HG02571 (cell line): ENCODE results near the gene EMID1.
"Not testable (repeated sequence)": the region's sequence is repeated elsewhere in the genome, so short reads cannot be mapped to it uniquely, and the experiment has no call there.

Source experiments
- ATAC-seq: cut with Tn5 transposase; IDR thresholded peaks from one replicate; pipeline ENCODE4 v1.9.1; 2021; ENCODE audit warnings: mild to moderate bottlenecking, moderate library complexity; ENCODE audit not compliant: unreplicated experiment

Gene EMID1

GRCh38 chr22:29230972-29231875 is 25.5 kb downstream of the EMID1 start:
- ATAC-seq = no peak

DNA sequence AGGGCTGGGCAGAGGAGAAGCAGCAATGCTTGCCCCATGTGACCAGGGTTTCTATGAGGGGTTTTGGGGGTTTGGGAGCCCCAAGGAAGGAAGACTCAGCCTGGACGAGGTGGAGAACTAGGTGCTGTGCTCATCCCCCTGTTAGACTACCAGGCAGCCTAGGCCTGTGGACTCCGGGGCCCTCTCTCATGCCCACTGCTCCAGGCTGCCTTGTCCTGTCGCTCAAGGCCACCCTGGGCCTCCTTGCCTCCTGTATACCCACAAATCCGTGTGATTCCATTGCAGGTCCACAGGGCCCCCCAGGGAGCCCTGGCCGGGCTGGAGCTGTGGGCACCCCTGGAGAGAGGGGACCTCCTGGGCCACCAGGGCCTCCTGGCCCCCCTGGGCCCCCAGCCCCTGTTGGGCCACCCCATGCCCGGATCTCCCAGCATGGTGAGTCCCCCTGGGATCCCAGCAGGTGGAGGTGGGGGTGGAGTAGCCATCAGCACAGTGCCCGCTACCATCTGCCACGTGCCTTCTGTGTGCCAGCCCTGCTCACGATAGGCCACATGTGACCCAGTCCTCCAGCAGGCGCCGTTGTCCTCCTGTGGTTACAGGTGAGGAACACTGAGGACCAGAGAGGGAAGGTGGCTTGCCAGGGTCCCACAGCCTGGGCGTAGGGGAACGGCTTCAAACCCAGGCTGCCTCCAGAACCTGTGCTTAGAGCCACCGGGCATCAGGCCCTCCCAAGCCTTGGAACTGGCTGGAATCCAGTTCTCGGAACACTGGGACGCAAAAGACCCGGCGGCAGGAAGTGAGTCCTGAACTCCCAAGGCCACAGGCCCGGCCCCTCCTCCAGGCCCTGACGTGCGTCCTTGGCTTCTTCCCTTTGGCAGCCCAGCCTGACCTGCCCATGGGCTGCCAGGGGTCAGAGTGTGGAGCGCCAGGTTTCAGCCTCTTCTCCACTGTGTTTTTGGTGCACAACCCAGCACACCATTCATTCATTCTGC is 26.6 kb downstream of the EMID1 start:
- no peak for ATAC-seq

DNA sequence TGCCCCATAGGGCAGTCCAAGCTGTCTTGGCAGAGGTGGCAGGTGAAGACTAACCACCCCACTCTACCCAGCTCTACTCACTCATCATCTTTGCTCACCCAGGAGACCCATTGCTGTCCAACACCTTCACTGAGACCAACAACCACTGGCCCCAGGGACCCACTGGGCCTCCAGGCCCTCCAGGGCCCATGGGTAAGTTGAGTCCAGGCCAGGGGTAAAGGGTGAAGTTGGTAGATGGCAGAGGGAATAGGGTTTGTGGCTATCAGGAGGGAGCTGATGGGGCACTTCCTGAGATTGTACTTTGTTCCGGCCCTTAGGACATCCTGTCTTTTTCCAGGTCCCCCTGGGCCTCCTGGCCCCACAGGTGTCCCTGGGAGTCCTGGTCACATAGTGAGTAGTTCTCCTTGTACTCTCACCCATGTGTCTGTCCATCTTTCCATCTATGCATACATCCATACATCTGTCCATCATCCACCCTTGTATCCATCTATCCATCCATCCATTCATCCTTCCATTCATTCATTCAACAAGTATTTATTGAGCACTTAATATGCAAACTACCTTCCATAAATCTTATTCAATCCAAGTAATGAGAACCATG is 27.7 kb downstream of the EMID1 start:
- ATAC-seq = no peak

GRCh38 chr22:29240481-29240880 is 34.8 kb downstream of the EMID1 start:
- ATAC-seq = not testable (repeated sequence)

DNA sequence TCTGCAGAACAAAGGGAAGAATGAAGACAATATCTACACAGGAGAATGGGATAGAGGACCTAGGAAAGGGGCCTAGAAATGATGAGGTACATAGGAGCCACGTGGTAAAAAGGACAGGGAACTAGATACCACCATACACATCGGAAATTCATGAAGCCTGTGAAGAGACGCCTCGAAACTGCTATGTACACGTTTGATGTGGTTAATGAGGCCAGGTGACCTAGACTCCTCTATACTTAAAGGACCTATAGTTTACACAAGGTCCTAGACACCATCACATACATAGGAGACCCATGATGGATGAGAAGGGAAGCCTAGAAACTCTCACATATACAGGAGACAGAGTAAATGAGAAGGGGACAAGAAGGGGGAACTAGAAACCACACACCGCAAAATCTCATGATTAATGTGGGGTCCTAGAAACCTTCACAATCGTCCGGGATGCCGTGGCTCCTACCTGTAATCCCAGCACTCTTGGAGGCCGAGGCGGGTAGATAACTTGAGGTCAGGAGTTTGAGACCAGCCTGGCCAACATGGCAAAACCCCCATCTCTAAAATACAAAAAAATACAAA is 38.3 kb downstream of the EMID1 start:
- ATAC-seq = no peak

GRCh38 chr22:29244785-29245625 is 39.3 kb downstream of the EMID1 start:
- no peak for ATAC-seq

- no peak for ATAC-seq
Measured at GRCh38 chr22:29245626-29246385, 40.1 kb downstream of the EMID1 start.

- not testable (repeated sequence) for ATAC-seq
Measured at GRCh38 chr22:29247891-29248290, 42.2 kb downstream of the EMID1 start.

GRCh38 chr22:29251265-29251664 is 45.6 kb downstream of the EMID1 start:
- no peak for ATAC-seq

DNA sequence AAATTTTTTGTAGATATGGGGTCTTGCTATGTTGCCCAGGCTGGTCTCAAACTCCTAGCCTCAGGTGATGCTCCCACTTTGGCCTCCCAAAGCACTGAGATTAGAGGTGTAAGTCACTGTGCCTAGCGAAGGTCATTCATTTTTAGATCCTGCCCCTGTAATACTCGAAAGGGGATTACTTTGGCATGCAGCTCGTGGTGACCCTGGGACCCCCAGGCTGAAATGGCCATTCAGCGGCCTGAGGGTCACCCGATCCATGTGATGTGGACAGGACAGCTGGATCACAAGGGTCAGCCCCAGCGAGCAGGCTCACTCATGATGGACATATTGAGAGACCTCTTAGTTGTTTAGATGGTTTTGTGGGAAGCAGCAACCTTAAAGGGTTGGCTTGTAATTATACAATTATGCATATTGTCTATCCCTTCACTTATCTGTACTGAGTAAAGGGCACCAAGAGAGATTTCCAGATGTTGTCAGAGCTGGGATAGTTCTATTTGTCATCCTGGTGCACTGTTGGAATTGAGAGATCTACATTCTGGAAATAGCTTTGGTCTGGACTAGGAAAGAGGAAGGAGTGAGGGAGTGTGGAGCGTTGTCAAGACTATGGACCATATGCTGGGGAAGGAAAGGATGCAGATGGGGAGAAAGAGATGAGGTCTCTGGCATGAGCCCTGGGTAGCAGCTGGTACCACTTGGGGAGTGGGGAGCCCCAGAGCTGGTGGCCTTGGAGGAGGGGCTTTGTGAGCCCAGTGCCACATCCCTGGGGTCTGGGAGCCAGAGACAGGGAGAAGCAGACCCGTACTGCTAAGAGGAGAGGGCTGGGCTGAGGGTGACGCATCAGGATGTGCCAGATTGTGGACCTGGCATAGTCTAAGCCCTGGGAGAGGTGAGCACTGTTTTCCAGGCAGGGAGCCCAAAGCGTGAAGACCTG is 46.5 kb downstream of the EMID1 start:
- ATAC-seq = no peak

GRCh38 chr22:29253561-29254285 is 48.0 kb downstream of the EMID1 start:
- ATAC-seq = no peak

DNA sequence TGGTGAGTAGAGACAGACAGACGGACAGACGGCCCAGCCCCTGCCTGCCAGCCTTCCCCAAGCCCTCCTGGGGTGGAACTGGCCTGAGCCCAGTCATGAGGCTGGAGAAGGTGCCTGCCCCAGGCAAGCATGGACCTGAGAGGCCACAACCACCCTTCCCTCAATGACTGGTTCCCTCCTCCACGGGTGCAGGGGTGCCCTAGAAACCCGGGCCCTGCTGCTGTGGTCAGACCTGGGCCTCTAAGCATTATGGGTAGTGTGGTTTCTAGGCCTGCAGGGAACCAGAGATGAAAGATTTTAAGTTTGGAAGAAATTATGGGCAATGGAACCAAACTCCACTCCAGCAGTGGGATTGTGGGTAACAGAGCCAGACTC is 48.6 kb downstream of the EMID1 start:
- no peak for ATAC-seq

DNA sequence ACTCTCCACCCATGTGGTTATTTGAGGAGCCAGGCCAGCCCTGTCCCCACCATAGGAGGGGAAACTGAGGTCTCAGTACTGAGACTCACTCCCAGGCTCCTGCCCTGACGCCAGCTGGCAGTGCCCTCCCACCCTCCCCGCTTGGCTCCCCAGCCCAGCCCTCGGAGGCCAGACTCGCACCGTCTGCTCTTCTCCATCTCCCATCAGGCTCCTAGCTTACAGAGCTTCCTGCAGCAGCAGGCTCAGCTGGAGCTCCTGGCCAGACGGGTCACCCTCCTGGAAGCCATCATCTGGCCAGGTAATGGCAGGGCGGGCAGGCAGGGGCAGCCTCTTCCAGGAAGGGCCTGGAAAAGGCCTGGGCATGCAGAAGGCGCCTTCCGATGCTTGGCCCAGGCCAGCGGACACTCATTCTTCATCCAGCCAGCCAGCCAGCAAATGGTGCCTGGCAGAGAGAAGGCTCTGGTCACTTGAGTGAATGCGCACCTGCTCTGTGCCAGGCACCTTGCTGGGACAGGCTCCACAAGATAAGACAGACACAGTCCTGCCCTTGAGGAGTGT is 49.4 kb downstream of the EMID1 start:
- no peak for ATAC-seq

- no peak for ATAC-seq
Measured at GRCh38 chr22:29256606-29257325, 51.1 kb downstream of the EMID1 start.

DNA sequence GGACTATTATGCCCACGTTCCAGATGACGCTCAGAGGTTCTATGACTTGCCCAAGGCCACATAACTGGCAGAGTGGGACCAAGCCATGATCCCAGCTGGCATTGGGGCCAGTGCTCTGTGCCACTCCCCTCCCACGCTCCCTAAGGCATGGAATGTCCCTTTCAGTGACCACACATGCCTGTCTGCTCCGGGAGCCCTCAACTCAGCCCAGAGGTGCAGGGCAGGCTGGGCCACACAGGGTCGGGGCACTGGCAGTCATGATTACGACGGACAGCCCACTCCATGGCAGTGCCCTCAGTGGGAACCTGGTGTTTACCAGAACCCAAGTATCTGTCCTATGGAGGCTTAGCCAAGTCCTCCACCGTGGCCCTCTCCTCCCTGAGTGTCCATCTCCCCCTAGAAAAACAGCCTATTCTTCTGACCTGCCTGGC is 52.1 kb downstream of the EMID1 start:
- ATAC-seq = no peak

GRCh38 chr22:29258407-29259252 is 52.9 kb downstream of the EMID1 start:
- no peak for ATAC-seq
